Stomach (tissue), 9 donors: ENCODE measurements around the gene XPO6. TPM values are rescaled to one million over a fixed set of nuclear protein-coding genes. Genes with fewer than 3 reads are reported as not detected.
A peak's percentile ranks its signal among the peaks of the same experiment; 100 is the strongest.

Experiments used
- DNase-seq, 2 donors: peaks; one replicate each; pipeline versions ENCODE4 v3.0.0 to v3.0.0-alpha.2; 2013 to 2019
- H3K27ac ChIP-seq, 5 donors: fragments of 200-600 bp in 4 of 5; sonication (generic) in 4 of 5; one replicate each; pipeline ENCODE4 v1.5.1; 2013 to 2019; ENCODE audit warnings: mild to moderate bottlenecking in 1 of 5, moderate library complexity in 1 of 5
- H3K27me3 ChIP-seq, 3 donors: fragments of 200-600 bp; sonication (generic); one replicate each; pipeline ENCODE4 v1.5.1; 2017 to 2019; ENCODE audit warnings: mixed run types in 1 of 3
- H3K36me3 ChIP-seq, 4 donors: fragments of 200-600 bp; sonication (generic); 1 replicate in 3 of 4; 2 replicates in 1 of 4; pipeline ENCODE4 v1.5.1; 2016 to 2019
- H3K4me1 ChIP-seq, 4 donors: fragments of 200-600 bp; sonication (generic); one replicate each; pipeline ENCODE4 v1.5.1; 2016 to 2019
- H3K4me3 ChIP-seq, 4 donors: fragments of 200-600 bp; sonication (generic) in 3 of 4; one replicate each; pipeline ENCODE4 v1.5.1; 2016 to 2019; ENCODE audit warnings: mild to moderate bottlenecking in 1 of 4
- H3K9me3 ChIP-seq, 4 donors: fragments of 200-600 bp; sonication (generic); one replicate each; pipeline ENCODE4 v1.5.1; 2016 to 2019
- CTCF ChIP-seq, 7 experiments: fragments of 450-650 bp in 4 of 7; fragments of 200-600 bp in 3 of 7; sonication (generic) in 3 of 7; IDR thresholded peaks; one replicate each; pipeline ENCODE4 v1.5.1; 2016 to 2019; ENCODE audit warnings: antibody characterized with exemption in 7 of 7, control low read depth in 2 of 7, mild to moderate bottlenecking in 1 of 7
- EP300 ChIP-seq: sonication (generic); formaldehyde crosslinking; IDR thresholded peaks from one replicate; pipeline ENCODE4 v1.6.1; 2017; ENCODE audit warnings: antibody characterized with exemption
- POLR2A ChIP-seq, 4 donors: fragments of 450-650 bp; IDR thresholded peaks; one replicate each; pipeline ENCODE4 v1.6.1; 2016; ENCODE audit warnings: antibody characterized with exemption in 4 of 4, control low read depth in 2 of 4, mild to moderate bottlenecking in 1 of 4, moderate library complexity in 1 of 4
- POLR2AphosphoS5 ChIP-seq, 3 donors: sonication (generic); formaldehyde crosslinking; IDR thresholded peaks; one replicate each; pipeline ENCODE4 v1.6.1; 2016; ENCODE audit warnings: antibody characterized with exemption in 3 of 3
- WGBS, 5 donors: extraction: QIAGEN DNeasy Blood & Tissue Kit in 3 of 5; methylation state at CpG; one replicate each; pipeline versions ENCODE4 v1.1.5 to v1.1.7; 2013 to 2018; 5-methylcytosine and 5-hydroxymethylcytosine counted together
- intact Hi-C: fragments of 100-400 bp; cut with DNase I; formaldehyde crosslinking; loops from one replicate; pipeline ENCODE4 v1.15.1; 2023; ENCODE audit warnings: low total_unique reads
- polyA plus RNA-seq, 3 donors: library from polyadenylated mRNA; stranded (reverse); fragments of 200-250 nt; gene quantifications; one replicate each; pipeline ENCODE4 v1.2.3, GENCODE V29; 2013
- total RNA-seq, 5 donors: library from RNA; depleted of rRNA; stranded (reverse); fragments of >200 nt; gene quantifications; one replicate each; pipeline versions ENCODE4 v1.1.0 to v1.2.3, GENCODE V29; 2014 to 2016
- donor health status: healthy with polysubstance abuse.
- donor health status: Bipolar disorder and iron deficiency.
- donor health status: healthy.

Gene XPO6
- total and polyA plus RNA-seq, 8 donors, result 37.2 to 241 (median 85.2) TPM

- whole genome bisulfite sequencing, 5 donors, result 86 to 92% (median 91%) methylated on average over 4 of the region's 4 CpGs
- no peaks in the 10 kb centered on the region for H3K9me3 ChIP-seq
- intact Hi-C loops, result no loop called here
Observed at GRCh38 chr16:28217326-28217725, 5.6 kb upstream of the XPO6 start.

GRCh38 chr16:28213396-28213795 is 1.6 kb upstream of the XPO6 start:
- Histone ChIP-seq H3K27me3 (no peaks in the 10 kb centered on the region), H3K4me1 (peaks cover 12 to 34% (median 29%) of the 10 kb centered on the region in 4 donors), H3K4me3 (no peak overlapping the region), H3K27ac (no peak overlapping the region), H3K36me3 (peaks cover 0 to 13% (median 6%) of the 10 kb centered on the region in 4 donors), H3K9me3 (no peaks in the 10 kb centered on the region)
- intact Hi-C loops, result no loop called here
- TF ChIP-seq POLR2A (IDR thresholded peaks at IDR 0.05) (no peak), POLR2AphosphoS5 (IDR thresholded peaks at IDR 0.05) (no peak)
- WGBS, 5 donors, result 77 to 88% (median 82%) methylated on average over 3 of the region's 3 CpGs
- DNase-seq, result no peak

More at GRCh38 chr16:28217326-28217725, 5.6 kb upstream of the XPO6 start:
- no peak for DNase-seq
- Histone ChIP-seq H3K27ac (no peak overlapping the region), H3K36me3 (no peaks in the 10 kb centered on the region), H3K27me3 (no peaks in the 10 kb centered on the region), H3K4me1 (peaks cover 2 to 6% (median 3%) of the 10 kb centered on the region in 4 donors), H3K4me3 (no peak overlapping the region)
- no peak for TF ChIP-seq POLR2A (IDR thresholded peaks at IDR 0.05)
- TF ChIP-seq EP300, result no peak
- no peak for TF ChIP-seq CTCF (IDR thresholded peaks at IDR 0.05)
- no peak for TF ChIP-seq POLR2AphosphoS5 (IDR thresholded peaks at IDR 0.05)

- Histone ChIP-seq H3K27me3 (no peaks in the 10 kb centered on the region), H3K27ac (peak overlapping the region in 4 of 5 donors; percentile 87 to 95 (median 90)), H3K4me1 (peaks cover 13 to 42% (median 30%) of the 10 kb centered on the region in 4 donors), H3K36me3 (peaks cover 0 to 22% (median 12%) of the 10 kb centered on the region in 4 donors), H3K4me3 (peak overlapping the region; percentile 88 to 93 (median 91)), H3K9me3 (no peaks in the 10 kb centered on the region)
- intact Hi-C loops, result no loop called here
- no peak for TF ChIP-seq POLR2A (IDR thresholded peaks at IDR 0.05)
- no peak for TF ChIP-seq CTCF (IDR thresholded peaks at IDR 0.05)
- TF ChIP-seq POLR2AphosphoS5 (IDR thresholded peaks at IDR 0.05), result no peak
- no peak for TF ChIP-seq EP300
- 81 to 91% (median 88%) methylated on average over 4 of the region's 4 CpGs for WGBS, 5 donors
- DNase-seq, result peak in 1 of 2 donors; percentile 26
Observed at GRCh38 chr16:28212532-28212873, 738 bp upstream of the XPO6 start.

GRCh38 chr16:28210979-28211588 is 681 bp downstream of the XPO6 start:
- Histone ChIP-seq H3K27ac (peak overlapping the region; percentile 79 to 95 (median 88)), H3K9me3 (no peaks in the 10 kb centered on the region), H3K27me3 (no peaks in the 10 kb centered on the region), H3K4me3 (peak overlapping the region; percentile 88 to 93 (median 91)), H3K4me1 (peaks cover 13 to 47% (median 31%) of the 10 kb centered on the region in 4 donors), H3K36me3 (peaks cover 0 to 36% (median 23%) of the 10 kb centered on the region in 4 donors)
- TF ChIP-seq POLR2AphosphoS5 (IDR thresholded peaks at IDR 0.05) (peak in 1 of 3 donors; percentile 56), CTCF (IDR thresholded peaks at IDR 0.05) (no peak)
- peak; percentile 64 to 84 for DNase-seq
- intact Hi-C loops, result no loop called here
- 1 to 6% (median 1%) methylated on average over 6 to 33 of the region's 33 CpGs for WGBS, 5 donors

- H3K4me1 ChIP-seq, result peaks cover 13 to 52% (median 31%) of the 10 kb centered on the region in 4 donors
- peak overlapping the region; percentile 88 to 93 (median 91) for H3K4me3 ChIP-seq
- 22 to 47% (median 30%) methylated on average over 5 of the region's 5 CpGs for WGBS, 5 donors
- peak overlapping the region in 4 of 5 donors; percentile 87 to 95 (median 90) for H3K27ac ChIP-seq
- H3K27me3 ChIP-seq, result no peaks in the 10 kb centered on the region
- H3K36me3 ChIP-seq, result peaks cover 0 to 43% (median 30%) of the 10 kb centered on the region in 4 donors
- no peak for DNase-seq
- H3K9me3 ChIP-seq, result no peaks in the 10 kb centered on the region
- TF ChIP-seq CTCF (IDR thresholded peaks at IDR 0.05) (no peak), POLR2AphosphoS5 (IDR thresholded peaks at IDR 0.05) (no peak), POLR2A (IDR thresholded peaks at IDR 0.05) (no peak), EP300 (no peak)
- intact Hi-C loops, result no loop called here
Observed at GRCh38 chr16:28210264-28210663, 1.5 kb downstream of the XPO6 start.
